GM12878 (cell line): ENCODE results near the gene CTSF. TPM values are rescaled to one million over a fixed set of nuclear protein-coding genes. Genes with fewer than 3 reads are reported as not detected.
A peak's percentile ranks its signal among the peaks of the same experiment; 100 is the strongest.

Experiments used
- BMI1 ChIP-seq: fragments of 450-650 bp; IDR thresholded peaks from 2 replicates; pipeline ENCODE4 v1.6.1; 2016; ENCODE audit warnings: mild to moderate bottlenecking, moderate library complexity, borderline replicate concordance
- CBFB ChIP-seq: IDR thresholded peaks from 2 replicates; pipeline ENCODE4 v1.6.1; 2016; ENCODE audit warnings: antibody characterized with exemption, low read depth
- CBX3 ChIP-seq: fragments of 200-600 bp; sonication (generic); IDR thresholded peaks from 2 replicates; pipeline ENCODE4 v1.6.1; 2016; ENCODE audit warnings: low read depth, borderline replicate concordance
- EP300 ChIP-seq, 2 experiments: fragments of 150-350 bp in 1 of 2; IDR thresholded peaks; 2 replicates each; pipeline ENCODE4 v1.6.1; 2011 to 2012; ENCODE audit warnings: low read depth in 2 of 2, low read length in 2 of 2, borderline replicate concordance in 1 of 2, improper control_type of control experiment in 1 of 2, inconsistent platforms in 1 of 2; ENCODE audit not compliant: control insufficient read depth in 1 of 2
- ETV6 ChIP-seq, 2 experiments: fragments of 450-650 bp in 1 of 2; IDR thresholded peaks in 1 of 2; conservative IDR thresholded peaks in 1 of 2; 2 replicates each; pipeline ENCODE4 v1.6.1; 2014; ENCODE audit warnings: antibody characterized with exemption in 1 of 2, borderline replicate concordance in 1 of 2, low read depth in 1 of 2, mild to moderate bottlenecking in 1 of 2, moderate library complexity in 1 of 2
- FOXM1 ChIP-seq: IDR thresholded peaks from 2 replicates; pipeline ENCODE4 v1.6.1; 2012; ENCODE audit warnings: low read depth, mild to moderate bottlenecking, inconsistent platforms, low read length, moderate library complexity
- HDGF ChIP-seq: fragments of 450-650 bp; IDR thresholded peaks from 2 replicates; pipeline ENCODE4 v1.6.1; 2016; ENCODE audit warnings: antibody characterized with exemption
- HSF1 ChIP-seq: fragments of 150-350 bp; IDR thresholded peaks from 2 replicates; pipeline ENCODE4 v1.6.1; 2014; ENCODE audit warnings: mild to moderate bottlenecking, low read depth, low read length
- IKZF2 ChIP-seq, 2 experiments: fragments of 450-650 bp; IDR thresholded peaks; 2 replicates each; pipeline ENCODE4 v1.6.1; 2017; ENCODE audit warnings: mild to moderate bottlenecking in 2 of 2, moderate library complexity in 2 of 2
- IRF3 ChIP-seq: fragments of 450-650 bp; IDR thresholded peaks from 2 replicates; pipeline ENCODE4 v1.6.1; 2014; ENCODE audit warnings: mild to moderate bottlenecking
- MLLT1 ChIP-seq: fragments of 450-650 bp; IDR thresholded peaks from 2 replicates; pipeline ENCODE4 v1.6.1; 2016; ENCODE audit warnings: mild to moderate bottlenecking
- MTA3 ChIP-seq: IDR thresholded peaks from 2 replicates; pipeline ENCODE4 v1.6.1; 2012; ENCODE audit warnings: low read length, inconsistent platforms, borderline replicate concordance
- NR2C1 ChIP-seq: fragments of 450-650 bp; IDR thresholded peaks from 2 replicates; pipeline ENCODE4 v1.6.1; 2017; ENCODE audit warnings: antibody characterized with exemption, mild to moderate bottlenecking, moderate library complexity
- POU2F2 ChIP-seq: IDR thresholded peaks from 3 replicates; pipeline ENCODE4 v1.6.1; 2011; ENCODE audit warnings: low read depth, mild to moderate bottlenecking, low read length, borderline replicate concordance
- RELA ChIP-seq: fragments of 450-650 bp; IDR thresholded peaks from 2 replicates; pipeline ENCODE4 v1.8.0; 2014; ENCODE audit warnings: borderline replicate concordance; ENCODE audit not compliant: partially characterized antibody
- SIN3A ChIP-seq: IDR thresholded peaks from 2 replicates; pipeline ENCODE4 v1.6.1; 2012; ENCODE audit warnings: low read depth, low read length, improper control_type of control experiment
- SMAD1 ChIP-seq: fragments of 450-650 bp; IDR thresholded peaks from 2 replicates; pipeline ENCODE4 v1.6.1; 2018; ENCODE audit warnings: mild to moderate bottlenecking, low read depth; ENCODE audit not compliant: partially characterized antibody
- USF1 ChIP-seq: IDR thresholded peaks from 2 replicates; pipeline ENCODE4 v1.6.1; 2011; ENCODE audit warnings: borderline replicate concordance, low read depth, mild to moderate bottlenecking, moderate library complexity, mixed read lengths, low read length; ENCODE audit not compliant: insufficient read depth; ENCODE audit errors: extremely low read length
- WRNIP1 ChIP-seq: IDR thresholded peaks from 2 replicates; pipeline ENCODE4 v1.6.1; 2011; ENCODE audit warnings: low read depth, low read length, improper control_type of control experiment, borderline replicate concordance
- ZBTB40 ChIP-seq: fragments of 450-650 bp; IDR thresholded peaks from 2 replicates; pipeline ENCODE4 v1.6.1; 2016; ENCODE audit warnings: mild to moderate bottlenecking, moderate library complexity, borderline replicate concordance
- polyA plus RNA-seq, 11 experiments: library from polyadenylated mRNA; depleted of rRNA in 4 of 11; unstranded in 6 of 11; stranded (reverse) in 5 of 11; fragments of >200 nt; fragmentation: Nextera tagmentation in 4 of 11; fragmentation: Illumina TruSeq in 1 of 11; extraction: Ambion mirVana in 4 of 11; extraction: Trizol in 1 of 11; gene quantifications; 1 replicate in 1 of 11; 2 replicates in 10 of 11; pipeline versions ENCODE4 v1.2.1 to v1.2.3, GENCODE V29; 2011 to 2016; ENCODE audit warnings: inconsistent platforms in 2 of 11, missing spikeins in 2 of 11, low read depth in 1 of 11
- total RNA-seq, 4 experiments: library from RNA; depleted of rRNA in 3 of 4; stranded (reverse); fragments of >200 nt in 3 of 4; fragmentation: Illumina TruSeq in 1 of 4; extraction: Trizol in 1 of 4; gene quantifications; 2 replicates each; pipeline versions ENCODE4 v1.2.1 to v1.2.3, GENCODE V29; 2013 to 2021

Gene CTSF
- total and polyA plus RNA-seq, 10 of the 15 experiments (the other 5 are each of a cell fraction or from before 2014, with no cell fraction given), result 0.11 to 0.41 (median 0.26) TPM; not detected in 4

GRCh38 chr11:66546368-66546965, 21.9 kb downstream of the CTSF start, which contains the start of gene ACTN3 (continued):
- no peak for TF ChIP-seq ETV6 (conservative IDR thresholded peaks at IDR 0.05 in 1 of 2, IDR thresholded peaks at IDR 0.05 in 1 of 2; ENCODE audit: borderline replicate concordance in 1 of 2, low read depth in 1 of 2)
- peak; percentile 17; the same call in 1 of the 3 replicates for TF ChIP-seq POU2F2
- no peak for TF ChIP-seq WRNIP1
- no peak for TF ChIP-seq EP300 (IDR thresholded peaks at IDR 0.05; ENCODE audit: borderline replicate concordance in 1 of 2, control insufficient read depth in 1 of 2, low read depth in 2 of 2, low read length in 2 of 2)
- no peak for TF ChIP-seq SIN3A
- no peak for TF ChIP-seq ZBTB40
- 0 out of 2 replicates have a peak, but pooled peaks have one; percentile 25 for TF ChIP-seq CBFB
- no peak for TF ChIP-seq NR2C1
- 0 out of 2 replicates have a peak, but pooled peaks have one; percentile 31 for TF ChIP-seq MLLT1
- 0 out of 4 replicates have a peak, but pooled peaks have one; percentile 6 to 15 for TF ChIP-seq IKZF2 (IDR thresholded peaks at IDR 0.05)
- TF ChIP-seq HDGF, result 0 out of 2 replicates have a peak, but pooled peaks have one; percentile 12
- TF ChIP-seq SMAD1, result no peak
- TF ChIP-seq HSF1, result no peak
- TF ChIP-seq BMI1, result no peak
- no peak for TF ChIP-seq IRF3
- no peak for TF ChIP-seq CBX3
- no peak for TF ChIP-seq RELA
- no peak for TF ChIP-seq USF1
- no peak for TF ChIP-seq MTA3
- TF ChIP-seq FOXM1, result no peak
